Esophagus muscularis mucosa (tissue), 4 donors: Measurements from ENCODE around the gene GTF3C1.

Source experiments
- CTCF ChIP-seq, 3 experiments: fragments of 200-600 bp in 2 of 3; fragments of 450-650 bp in 1 of 3; sonication (generic) in 2 of 3; IDR thresholded peaks; one replicate each; pipeline ENCODE4 v1.5.1; 2017 to 2019; ENCODE audit warnings: antibody characterized with exemption in 3 of 3, mild to moderate bottlenecking in 2 of 3, moderate library complexity in 1 of 3
- EP300 ChIP-seq: sonication (generic); formaldehyde crosslinking; IDR thresholded peaks from one replicate; pipeline ENCODE4 v1.6.1; 2017; ENCODE audit warnings: antibody characterized with exemption
- POLR2A ChIP-seq: fragments of 450-650 bp; IDR thresholded peaks from one replicate; pipeline ENCODE4 v1.6.1; 2017; ENCODE audit warnings: antibody characterized with exemption, moderate library complexity, mild to moderate bottlenecking, low read depth
- POLR2AphosphoS5 ChIP-seq, 2 donors: sonication (generic); formaldehyde crosslinking; IDR thresholded peaks; one replicate each; pipeline ENCODE4 v1.6.1; 2017; ENCODE audit warnings: antibody characterized with exemption in 2 of 2

- TF ChIP-seq CTCF (IDR thresholded peaks at IDR 0.05), result no peak
- no peak for TF ChIP-seq POLR2A
- no peak for TF ChIP-seq POLR2AphosphoS5 (IDR thresholded peaks at IDR 0.05)
- TF ChIP-seq EP300, result no peak
Measured at GRCh38 chr16:27514806-27515205, 34.9 kb downstream of the GTF3C1 start.
